ENCODE data around the gene GRIN3B.

The GRIN3B gene

GRCh38 chr19:964116-964520, 36.1 kb upstream of the GRIN3B start:
- no peak overlapping the region for H3K27ac ChIP-seq
- no peak overlapping the region for H3K4me3 ChIP-seq
- H3K9me3 ChIP-seq (ENCODE audit: low read depth, low read length): no peaks in the 10 kb centered on the region
- no peak overlapping the region for H3K9ac ChIP-seq (ENCODE audit: insufficient read length)
- no peak for DNase-seq (ENCODE audit: low read depth, low spot score)
- TF ChIP-seq EZH2 (IDR thresholded peaks at IDR 0.05) (no peak), FOXP2 (optimal IDR thresholded peaks at IDR 0.05; ENCODE audit: control extremely low read depth, extremely low read length, insufficient read depth) (no peak), POLR2AphosphoS5 (IDR thresholded peaks at IDR 0.05; ENCODE audit: borderline replicate concordance, low read depth, low read length) (no peak)
- peaks cover 20% of the 10 kb centered on the region for H3K36me3 ChIP-seq (ENCODE audit: insufficient read depth, low read length)

DNA sequence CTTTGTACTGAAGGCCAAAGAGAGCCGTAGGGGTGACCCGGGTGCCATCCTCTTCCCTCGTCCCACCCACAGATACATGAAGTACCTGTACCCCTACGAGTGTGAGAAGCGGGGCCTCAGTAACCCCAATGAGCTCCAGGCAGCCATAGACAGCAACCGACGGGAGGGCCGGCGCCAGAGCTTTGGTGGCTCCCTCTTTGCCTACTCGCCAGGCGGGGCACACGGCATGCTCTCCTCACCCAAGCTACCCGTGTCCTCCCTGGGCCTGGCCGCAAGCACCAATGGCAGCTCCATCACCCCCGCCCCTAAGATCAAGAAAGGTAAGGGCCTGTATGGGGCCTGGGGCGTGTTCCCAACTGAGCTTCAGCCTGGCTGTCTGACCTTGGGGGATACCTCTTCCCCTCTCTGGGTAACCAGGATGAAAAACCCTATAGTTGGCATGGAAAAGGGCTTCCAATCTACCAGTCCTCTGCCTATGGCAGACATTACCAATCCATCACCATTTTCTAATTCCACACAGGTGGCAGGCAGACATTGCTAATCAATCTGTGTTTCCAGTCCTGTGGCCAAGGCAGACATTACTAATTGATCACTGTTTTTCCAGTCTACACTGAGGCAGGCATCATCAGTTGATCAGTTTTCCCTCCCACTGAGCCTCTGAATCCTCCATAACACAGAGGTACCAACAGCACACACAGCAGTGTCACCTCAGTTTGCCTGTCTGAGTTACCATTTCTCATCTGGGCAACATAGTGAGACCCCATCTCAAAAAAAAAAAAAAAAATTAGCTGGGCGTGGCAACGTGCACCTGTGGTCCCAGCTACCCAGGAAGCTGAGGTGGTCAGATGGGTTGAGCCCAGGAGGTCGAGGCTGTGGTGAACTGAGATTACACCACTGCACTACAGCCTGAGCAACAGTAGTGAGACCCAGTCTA, 35.2 kb upstream of the GRIN3B start:
- no peaks in the 10 kb centered on the region for H3K9me3 ChIP-seq (ENCODE audit: low read depth, low read length)
- H3K36me3 ChIP-seq (ENCODE audit: insufficient read depth, low read length): peaks cover 20% of the 10 kb centered on the region
- no peak overlapping the region for H3K9ac ChIP-seq (ENCODE audit: insufficient read length)
- DNase-seq (ENCODE audit: low read depth, low spot score): no peak
- H3K4me3 ChIP-seq: no peak overlapping the region
- TF ChIP-seq EZH2 (IDR thresholded peaks at IDR 0.05) (no peak), POLR2AphosphoS5 (IDR thresholded peaks at IDR 0.05; ENCODE audit: borderline replicate concordance, low read depth, low read length) (no peak), FOXP2 (optimal IDR thresholded peaks at IDR 0.05; ENCODE audit: control extremely low read depth, extremely low read length, insufficient read depth) (no peak)
- no peak overlapping the region for H3K27ac ChIP-seq

GRCh38 chr19:966485-967088, 33.6 kb upstream of the GRIN3B start:
- no peak for TF ChIP-seq EZH2 (IDR thresholded peaks at IDR 0.05)
- TF ChIP-seq POLR2AphosphoS5 (IDR thresholded peaks at IDR 0.05; ENCODE audit: borderline replicate concordance, low read depth, low read length): no peak
- TF ChIP-seq FOXP2 (optimal IDR thresholded peaks at IDR 0.05; ENCODE audit: control extremely low read depth, extremely low read length, insufficient read depth): no peak
- no peak overlapping the region for H3K9ac ChIP-seq (ENCODE audit: insufficient read length)
- H3K4me3 ChIP-seq: no peak overlapping the region
- DNase-seq (ENCODE audit: low read depth, low spot score): no peak
- peaks cover 31% of the 10 kb centered on the region for H3K36me3 ChIP-seq (ENCODE audit: insufficient read depth, low read length)
- no peak overlapping the region for H3K27ac ChIP-seq
- H3K9me3 ChIP-seq (ENCODE audit: low read depth, low read length): no peaks in the 10 kb centered on the region

DNA sequence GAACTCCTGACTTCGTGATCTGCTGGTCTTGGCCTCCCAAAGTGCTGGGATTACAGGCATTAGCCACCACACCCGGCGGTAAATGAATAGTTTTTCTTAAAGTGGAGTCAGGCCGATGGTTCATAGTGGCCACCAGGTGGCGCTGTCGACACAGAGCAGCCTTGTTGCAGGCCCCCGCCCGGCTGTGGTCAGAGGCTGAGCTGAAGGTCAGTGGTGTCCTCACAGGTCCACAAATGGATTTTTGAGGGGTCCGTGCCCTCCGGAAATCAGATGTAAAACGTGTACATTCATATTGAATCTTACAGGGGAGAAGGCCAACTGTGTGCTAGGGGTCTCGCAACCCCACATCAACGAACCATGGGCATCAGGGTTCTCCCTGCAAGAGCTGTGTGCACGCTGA, 29.5 kb upstream of the GRIN3B start:
- no peak for DNase-seq (ENCODE audit: low read depth, low spot score)
- Histone ChIP-seq H3K27ac (no peak overlapping the region), H3K9me3 (ENCODE audit: low read depth, low read length) (no peaks in the 10 kb centered on the region), H3K9ac (ENCODE audit: insufficient read length) (no peak overlapping the region), H3K36me3 (ENCODE audit: insufficient read depth, low read length) (peaks cover 24% of the 10 kb centered on the region), H3K4me3 (no peak overlapping the region)
- TF ChIP-seq EZH2 (IDR thresholded peaks at IDR 0.05): no peak
- TF ChIP-seq POLR2AphosphoS5 (IDR thresholded peaks at IDR 0.05; ENCODE audit: borderline replicate concordance, low read depth, low read length): no peak
- TF ChIP-seq FOXP2 (optimal IDR thresholded peaks at IDR 0.05; ENCODE audit: control extremely low read depth, extremely low read length, insufficient read depth): no peak

GRCh38 chr19:971795-972194, 28.4 kb upstream of the GRIN3B start:
- H3K9me3 ChIP-seq (ENCODE audit: low read depth, low read length): no peaks in the 10 kb centered on the region
- no peak for DNase-seq (ENCODE audit: low read depth, low spot score)
- H3K4me3 ChIP-seq: no peak overlapping the region
- no peak overlapping the region for H3K9ac ChIP-seq (ENCODE audit: insufficient read length)
- TF ChIP-seq FOXP2 (optimal IDR thresholded peaks at IDR 0.05; ENCODE audit: control extremely low read depth, extremely low read length, insufficient read depth) (no peak), POLR2AphosphoS5 (IDR thresholded peaks at IDR 0.05; ENCODE audit: borderline replicate concordance, low read depth, low read length) (no peak), EZH2 (IDR thresholded peaks at IDR 0.05) (no peak)
- peaks cover 20% of the 10 kb centered on the region for H3K36me3 ChIP-seq (ENCODE audit: insufficient read depth, low read length)
- H3K27ac ChIP-seq: no peak overlapping the region

- TF ChIP-seq EZH2 (IDR thresholded peaks at IDR 0.05): no peak
- no peak for TF ChIP-seq POLR2AphosphoS5 (IDR thresholded peaks at IDR 0.05; ENCODE audit: borderline replicate concordance, low read depth, low read length)
- no peak for TF ChIP-seq FOXP2 (optimal IDR thresholded peaks at IDR 0.05; ENCODE audit: control extremely low read depth, extremely low read length, insufficient read depth)
- no peaks in the 10 kb centered on the region for H3K9me3 ChIP-seq (ENCODE audit: low read depth, low read length)
- H3K9ac ChIP-seq (ENCODE audit: insufficient read length): no peak overlapping the region
- H3K4me3 ChIP-seq: no peak overlapping the region
- DNase-seq (ENCODE audit: low read depth, low spot score): no peak
- H3K27ac ChIP-seq: no peak overlapping the region
- peaks cover 20% of the 10 kb centered on the region for H3K36me3 ChIP-seq (ENCODE audit: insufficient read depth, low read length)
These were observed 27.9 kb upstream of the GRIN3B start for GRCh38 chr19:972281-972680.

DNA sequence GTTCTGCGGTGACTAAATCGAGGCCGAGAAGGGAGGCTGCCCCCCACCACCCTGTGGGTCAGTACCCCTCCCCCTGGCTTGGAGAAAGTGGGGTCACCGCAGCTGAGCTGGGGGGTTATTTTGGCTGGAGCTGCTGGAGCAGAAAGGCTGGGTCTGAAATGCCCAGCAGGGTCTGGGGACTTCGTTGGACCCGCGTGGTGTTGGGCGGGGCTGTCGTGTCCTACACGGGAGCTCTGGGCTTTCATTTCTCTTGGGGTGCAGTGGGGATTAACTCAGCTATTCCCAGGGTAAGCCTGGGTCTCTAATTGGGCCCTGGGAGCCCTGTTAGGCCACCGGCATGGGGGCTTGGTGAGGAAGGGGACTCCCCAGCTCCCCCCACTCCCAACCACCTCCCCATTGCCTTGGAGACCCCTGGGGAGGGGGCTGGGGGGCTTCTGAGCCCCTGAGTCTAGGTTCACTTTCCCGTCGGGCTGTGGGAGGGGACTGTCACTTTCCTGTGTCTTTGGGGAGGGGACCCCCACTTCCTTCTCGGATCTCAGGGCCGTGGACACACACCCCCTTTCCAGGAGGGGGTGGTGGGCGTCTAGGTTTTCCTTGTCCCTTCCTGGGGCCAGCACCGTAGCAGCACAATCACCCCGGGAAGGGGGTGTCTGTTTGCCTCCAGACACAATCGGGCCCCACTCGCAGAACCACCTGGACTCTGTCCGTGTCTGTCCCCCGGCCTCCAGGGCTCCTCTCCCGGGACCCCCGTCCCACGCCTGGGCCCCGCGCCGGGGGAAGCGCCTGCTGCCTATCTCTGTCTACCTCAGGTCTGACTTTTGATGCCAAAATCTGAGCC, 26.3 kb upstream of the GRIN3B start:
- Histone ChIP-seq H3K27ac (no peak overlapping the region), H3K4me3 (no peak overlapping the region), H3K9me3 (ENCODE audit: low read depth, low read length) (no peaks in the 10 kb centered on the region), H3K9ac (ENCODE audit: insufficient read length) (no peak overlapping the region), H3K36me3 (ENCODE audit: insufficient read depth, low read length) (peaks cover 14% of the 10 kb centered on the region)
- TF ChIP-seq FOXP2 (optimal IDR thresholded peaks at IDR 0.05; ENCODE audit: control extremely low read depth, extremely low read length, insufficient read depth) (no peak), POLR2AphosphoS5 (IDR thresholded peaks at IDR 0.05; ENCODE audit: borderline replicate concordance, low read depth, low read length) (no peak), EZH2 (IDR thresholded peaks at IDR 0.05) (no peak)
- DNase-seq (ENCODE audit: low read depth, low spot score): no peak

Data from SK-N-MC (cell line).